T-helper 2 cell treated with Interferon-gamma antibody and Interleukin-4, amounts not matched to agents 5 μg/mL and 100 μg/mL, for 36 hours (primary cell): ENCODE data around the gene MKKS.

Source experiments
- DNase-seq: peaks from one replicate; pipeline ENCODE4 v3.0.0; 2021; ENCODE audit warnings: low spot score
- H3K27ac Mint-ChIP-seq: one replicate; pipeline ENCODE4 v1.8.0; 2021; ENCODE audit warnings: mild to moderate bottlenecking, mixed read lengths
- H3K27me3 Mint-ChIP-seq: one replicate; pipeline ENCODE4 v1.8.0; 2021; ENCODE audit warnings: low read depth, mixed read lengths
- H3K36me3 Mint-ChIP-seq: one replicate; pipeline ENCODE4 v1.8.0; 2021; ENCODE audit warnings: low read depth, mixed read lengths
- H3K4me1 Mint-ChIP-seq: one replicate; pipeline ENCODE4 v1.8.0; 2021; ENCODE audit warnings: low read depth, mixed read lengths
- H3K4me3 Mint-ChIP-seq: one replicate; pipeline ENCODE4 v1.8.0; 2022; ENCODE audit warnings: mild to moderate bottlenecking, moderate library complexity, mixed read lengths
- H3K9me3 Mint-ChIP-seq: one replicate; pipeline ENCODE4 v1.8.0; 2021; ENCODE audit warnings: mixed read lengths

The MKKS gene

DNA sequence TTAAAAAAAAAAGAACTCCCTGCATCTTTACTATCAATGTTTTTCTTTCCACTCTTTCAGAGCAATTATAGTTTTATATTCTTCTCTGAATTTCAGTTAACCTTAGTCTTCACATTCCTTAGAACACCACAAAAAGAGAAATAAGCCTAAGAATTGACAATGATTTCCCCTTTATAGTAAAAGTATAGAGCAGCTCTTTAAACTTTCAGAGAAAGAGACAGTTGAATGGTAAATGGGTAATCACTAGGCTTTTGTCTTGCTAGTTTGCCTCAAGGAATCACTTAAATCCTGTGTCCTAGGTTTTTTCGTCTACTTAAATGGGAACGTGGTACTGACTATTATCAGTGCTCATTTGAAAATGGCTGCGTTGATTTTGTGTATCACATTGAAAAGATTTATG lies 32.8 kb upstream of the MKKS start:
- peaks cover 27% of the 10 kb centered on the region for H3K4me1 Mint-ChIP-seq
- H3K36me3 Mint-ChIP-seq = peaks cover 25% of the 10 kb centered on the region
- no peaks in the 10 kb centered on the region for H3K27me3 Mint-ChIP-seq

DNA sequence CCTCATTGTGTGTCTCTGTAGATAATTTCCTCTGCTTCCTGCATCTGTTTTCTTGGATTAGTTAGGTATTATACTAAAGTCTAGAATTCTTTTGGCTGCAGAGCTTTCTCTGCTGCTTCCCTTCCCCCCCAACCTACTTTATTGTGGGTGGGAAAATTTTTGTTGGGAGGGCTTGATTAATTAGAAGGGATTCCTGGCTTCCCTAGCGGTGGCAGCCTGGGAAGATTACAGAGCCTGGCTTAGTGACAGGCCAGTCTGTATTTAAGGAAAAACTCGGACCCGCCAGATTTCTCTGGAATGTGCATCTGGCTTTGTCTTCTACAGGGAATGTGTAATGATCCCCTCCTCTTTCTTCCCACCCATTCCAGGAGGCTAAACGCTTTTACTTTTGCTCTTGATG lies 32.3 kb upstream of the MKKS start:
- Mint-ChIP-seq H3K9me3 (peaks cover 12% of the 10 kb centered on the region), H3K4me1 (peaks cover 29% of the 10 kb centered on the region), H3K27ac (no peak overlapping the region), H3K27me3 (no peaks in the 10 kb centered on the region), H3K36me3 (peaks cover 29% of the 10 kb centered on the region), H3K4me3 (no peak overlapping the region)
- no peak for DNase-seq

More for the DNA sequence above, 32.8 kb upstream of the MKKS start:
- Mint-ChIP-seq H3K4me3 (no peak overlapping the region), H3K9me3 (peaks cover 12% of the 10 kb centered on the region), H3K27ac (no peak overlapping the region)
- DNase-seq = no peak

DNA sequence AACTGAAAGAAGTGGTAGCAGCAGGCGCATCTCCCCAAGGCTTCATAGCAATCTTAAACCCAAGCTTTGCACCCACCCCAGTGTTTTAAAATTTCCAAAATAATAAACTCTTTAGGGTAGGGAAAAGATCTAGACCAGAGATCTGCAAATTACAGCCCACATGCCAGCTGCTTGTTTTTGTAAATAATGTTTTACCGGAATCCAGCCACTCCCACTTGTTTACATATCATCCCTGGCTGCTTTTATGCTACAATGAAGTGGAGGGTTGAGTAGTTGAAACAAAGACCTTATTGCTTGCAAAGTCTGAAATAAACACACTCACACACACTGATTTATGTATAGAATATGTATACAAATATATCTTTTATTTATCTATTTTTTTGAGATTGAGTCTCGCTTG lies 31.1 kb upstream of the MKKS start:
- Mint-ChIP-seq H3K9me3 (peaks cover 21% of the 10 kb centered on the region), H3K4me1 (peaks cover 32% of the 10 kb centered on the region), H3K27me3 (no peaks in the 10 kb centered on the region), H3K27ac (no peak overlapping the region), H3K4me3 (no peak overlapping the region), H3K36me3 (peaks cover 38% of the 10 kb centered on the region)
- DNase-seq = no peak

DNA sequence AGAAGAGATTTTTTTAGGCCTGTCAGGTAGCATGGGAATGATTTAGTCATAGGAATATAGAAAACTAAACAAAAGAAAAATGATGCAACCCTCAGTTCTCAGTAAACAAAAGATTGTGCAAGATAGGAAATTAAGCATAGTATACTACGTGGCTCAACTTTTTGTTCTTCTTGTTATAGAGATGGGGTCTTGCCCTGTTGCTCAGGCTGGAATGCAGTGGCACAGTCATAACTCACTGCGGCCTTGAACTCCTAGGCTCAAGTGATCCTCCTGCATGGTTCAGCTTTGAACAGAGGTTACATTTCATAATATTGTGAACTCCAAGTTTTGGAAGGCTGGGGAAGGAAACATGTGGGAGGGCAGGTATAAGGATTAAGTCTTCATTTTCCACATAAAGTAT lies 29.6 kb upstream of the MKKS start:
- H3K36me3 Mint-ChIP-seq = peaks cover 47% of the 10 kb centered on the region
- DNase-seq = no peak
- peaks cover 34% of the 10 kb centered on the region for H3K9me3 Mint-ChIP-seq
- H3K4me3 Mint-ChIP-seq = no peak overlapping the region
- no peaks in the 10 kb centered on the region for H3K27me3 Mint-ChIP-seq
- no peak overlapping the region for H3K27ac Mint-ChIP-seq
- peaks cover 26% of the 10 kb centered on the region for H3K4me1 Mint-ChIP-seq

DNA sequence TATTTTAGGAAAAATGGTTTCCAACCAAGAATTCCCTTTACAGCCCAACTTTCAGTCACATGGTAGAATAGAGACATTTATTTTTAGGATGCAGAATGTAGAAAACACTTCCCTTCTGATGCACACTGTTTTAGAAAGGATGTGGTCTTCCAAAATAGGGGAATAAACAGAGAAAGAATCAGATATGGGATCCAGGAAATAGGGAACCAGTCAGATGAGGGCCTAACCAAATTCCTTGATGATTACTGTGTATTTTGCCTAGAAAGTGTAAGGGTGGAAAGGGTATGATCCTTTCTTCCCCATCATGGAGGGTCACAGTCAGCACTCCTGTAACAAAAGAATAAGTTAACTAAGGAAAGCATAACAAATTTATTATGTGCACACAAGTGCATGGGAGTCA lies 28.5 kb upstream of the MKKS start:
- Mint-ChIP-seq H3K27ac (no peak overlapping the region), H3K9me3 (peaks cover 39% of the 10 kb centered on the region)

DNA sequence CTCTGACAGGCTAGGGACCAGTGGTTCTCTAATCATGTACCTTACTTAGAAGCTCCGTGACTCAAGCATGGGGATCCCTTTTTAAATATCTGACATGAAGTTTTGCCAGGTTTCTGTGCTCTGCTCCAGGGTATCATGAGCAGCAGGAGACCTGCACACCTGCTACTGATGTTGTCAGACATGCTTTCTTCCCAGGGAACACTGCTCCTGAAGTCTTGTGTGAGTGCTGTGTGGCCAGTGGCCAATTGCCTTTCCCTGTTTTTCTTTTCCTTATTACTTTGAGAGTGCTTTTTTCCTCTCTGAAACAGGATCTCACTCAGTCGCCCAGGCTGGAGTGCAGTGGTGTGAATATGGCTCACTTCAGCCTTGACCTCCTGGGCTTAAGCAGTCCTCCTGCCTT lies 27.5 kb upstream of the MKKS start:
- DNase-seq = no peak
- Mint-ChIP-seq H3K4me3 (no peak overlapping the region), H3K4me1 (peaks cover 18% of the 10 kb centered on the region), H3K36me3 (peaks cover 61% of the 10 kb centered on the region), H3K27ac (no peak overlapping the region), H3K9me3 (peaks cover 45% of the 10 kb centered on the region), H3K27me3 (no peaks in the 10 kb centered on the region)

More for the DNA sequence above, 28.5 kb upstream of the MKKS start:
- Mint-ChIP-seq H3K4me1 (peaks cover 18% of the 10 kb centered on the region), H3K4me3 (no peak overlapping the region), H3K27me3 (no peaks in the 10 kb centered on the region), H3K36me3 (peaks cover 55% of the 10 kb centered on the region)
- no peak for DNase-seq

DNA sequence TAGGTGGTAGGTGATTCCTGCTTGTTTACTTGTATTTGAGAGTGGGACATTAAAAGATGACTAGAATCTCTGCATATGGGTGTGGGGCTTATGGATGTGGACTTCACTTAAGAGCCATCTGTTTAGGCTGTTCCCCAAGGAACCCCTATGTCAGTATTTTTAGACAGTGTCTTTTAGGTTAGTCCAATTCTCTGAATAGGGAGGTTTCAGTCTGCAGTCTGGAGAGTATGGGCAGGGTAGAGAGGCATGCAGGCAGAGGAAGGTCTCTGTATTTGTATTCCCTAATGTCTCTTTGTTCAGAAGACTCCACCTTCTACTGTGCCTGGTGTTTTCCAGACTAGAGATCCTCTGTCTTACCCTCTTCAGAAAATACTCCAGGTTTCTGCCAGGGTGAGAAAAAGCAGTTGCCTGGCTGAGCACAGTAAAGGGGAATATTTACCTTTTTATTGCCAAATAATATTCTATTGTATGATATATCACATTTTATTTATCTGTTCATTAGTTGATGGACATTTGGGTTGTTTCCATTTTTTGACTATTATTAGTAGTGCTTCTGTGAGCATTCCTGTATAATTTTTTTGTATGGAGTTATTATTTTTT lies 20.2 kb upstream of the MKKS start:
- peak overlapping the region; percentile 83 for H3K27ac Mint-ChIP-seq
- H3K4me3 Mint-ChIP-seq = peak overlapping the region; percentile 64
- H3K36me3 Mint-ChIP-seq = peaks cover 30% of the 10 kb centered on the region
- peaks cover 18% of the 10 kb centered on the region for H3K9me3 Mint-ChIP-seq
- no peaks in the 10 kb centered on the region for H3K27me3 Mint-ChIP-seq
- no peak for DNase-seq
- H3K4me1 Mint-ChIP-seq = peaks cover 21% of the 10 kb centered on the region

DNA sequence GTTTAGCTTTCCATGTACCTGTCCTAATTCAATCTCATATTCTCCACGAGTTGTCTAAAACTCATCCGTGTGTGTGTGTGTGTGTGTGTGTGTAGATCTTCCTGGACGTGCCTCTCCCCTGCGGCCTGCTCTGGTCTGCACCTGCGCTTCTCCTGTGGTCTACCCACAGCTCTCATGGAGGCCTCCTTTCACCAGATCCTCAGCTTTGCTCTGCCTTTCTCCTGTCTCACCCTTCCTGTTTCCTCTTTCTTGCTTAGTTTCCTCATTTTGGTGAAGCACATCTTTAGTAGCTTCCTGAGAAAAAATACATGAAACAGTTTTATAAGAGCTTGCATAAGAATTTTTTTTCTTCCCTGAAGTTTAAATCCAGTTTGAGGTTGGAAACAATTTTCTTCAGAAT lies 19.2 kb upstream of the MKKS start:
- H3K4me1 Mint-ChIP-seq = peaks cover 24% of the 10 kb centered on the region
- H3K27ac Mint-ChIP-seq = peak overlapping the region; percentile 83
- no peaks in the 10 kb centered on the region for H3K27me3 Mint-ChIP-seq
- H3K4me3 Mint-ChIP-seq = peak overlapping the region; percentile 64
- H3K9me3 Mint-ChIP-seq = peaks cover 9% of the 10 kb centered on the region
- peaks cover 22% of the 10 kb centered on the region for H3K36me3 Mint-ChIP-seq
- peak; percentile 29 for DNase-seq

DNA sequence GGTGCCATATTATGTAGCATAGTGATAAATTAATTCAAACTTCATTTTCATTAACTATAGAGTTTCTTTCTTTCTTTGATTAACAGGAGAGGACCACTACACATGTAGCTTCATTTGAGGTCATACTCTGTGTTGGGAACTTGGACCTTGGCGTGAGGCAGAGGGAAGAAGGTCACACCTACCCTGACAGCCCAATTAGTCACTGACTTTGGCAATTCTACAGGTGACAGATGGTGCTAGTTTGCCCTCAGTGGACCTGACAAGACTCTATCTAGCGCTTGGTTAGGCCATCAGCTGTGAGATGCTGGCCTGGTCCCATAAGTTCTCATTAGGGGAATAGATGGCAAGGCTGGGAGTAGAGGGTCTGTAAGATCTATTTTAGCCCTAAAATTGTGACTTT lies 15.2 kb upstream of the MKKS start:
- H3K4me1 Mint-ChIP-seq = peaks cover 40% of the 10 kb centered on the region
- no peak overlapping the region for H3K4me3 Mint-ChIP-seq
- no peak overlapping the region for H3K27ac Mint-ChIP-seq
- DNase-seq = no peak
- H3K9me3 Mint-ChIP-seq = no peaks in the 10 kb centered on the region
- H3K36me3 Mint-ChIP-seq = peaks cover 24% of the 10 kb centered on the region
- no peaks in the 10 kb centered on the region for H3K27me3 Mint-ChIP-seq

DNA sequence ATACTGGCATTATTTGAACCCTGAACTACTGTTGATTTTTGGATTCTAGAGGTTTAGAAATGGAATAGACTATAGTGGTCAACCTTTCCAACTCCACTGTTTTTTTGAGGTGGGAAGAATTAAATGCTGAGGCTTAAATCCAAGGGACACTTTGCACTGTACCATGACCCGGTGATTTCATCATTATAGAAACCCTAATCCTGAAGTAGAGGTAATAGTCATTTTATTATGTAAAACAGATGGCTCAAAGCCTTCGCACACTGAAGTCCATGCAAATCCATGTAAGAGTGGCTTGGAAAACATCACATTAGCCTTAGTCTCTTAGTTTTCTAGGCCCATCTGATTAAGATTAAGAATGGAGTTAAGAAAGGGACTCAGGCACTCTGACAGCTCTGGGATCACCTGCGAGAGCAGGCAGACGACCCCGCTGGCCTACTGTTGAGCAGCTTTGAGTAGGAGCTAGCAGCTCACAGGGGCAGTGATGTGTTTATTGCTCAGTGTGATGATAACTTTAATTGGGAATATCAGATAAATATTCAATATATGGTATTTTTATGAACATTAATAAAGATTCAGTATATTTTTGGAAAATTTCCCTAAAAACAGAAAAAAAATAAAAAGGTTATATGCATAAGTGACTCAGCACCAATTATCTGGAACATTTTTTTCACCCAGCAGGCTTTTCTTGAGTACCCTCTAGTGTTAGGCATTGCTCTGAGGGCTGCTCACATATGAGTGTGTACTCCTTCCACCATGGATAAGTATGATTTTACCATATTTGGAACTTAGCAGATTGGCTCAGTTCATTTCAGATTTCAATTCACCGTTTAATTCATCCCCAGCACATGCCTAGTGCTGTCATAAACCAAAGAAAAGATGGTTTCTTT lies 14.5 kb upstream of the MKKS start:
- peaks cover 4% of the 10 kb centered on the region for H3K9me3 Mint-ChIP-seq
- no peaks in the 10 kb centered on the region for H3K27me3 Mint-ChIP-seq
- peak overlapping the region; percentile 52 for H3K27ac Mint-ChIP-seq
- H3K4me3 Mint-ChIP-seq = peak overlapping the region; percentile 76
- no peak for DNase-seq
- peaks cover 29% of the 10 kb centered on the region for H3K36me3 Mint-ChIP-seq
- peaks cover 37% of the 10 kb centered on the region for H3K4me1 Mint-ChIP-seq

DNA sequence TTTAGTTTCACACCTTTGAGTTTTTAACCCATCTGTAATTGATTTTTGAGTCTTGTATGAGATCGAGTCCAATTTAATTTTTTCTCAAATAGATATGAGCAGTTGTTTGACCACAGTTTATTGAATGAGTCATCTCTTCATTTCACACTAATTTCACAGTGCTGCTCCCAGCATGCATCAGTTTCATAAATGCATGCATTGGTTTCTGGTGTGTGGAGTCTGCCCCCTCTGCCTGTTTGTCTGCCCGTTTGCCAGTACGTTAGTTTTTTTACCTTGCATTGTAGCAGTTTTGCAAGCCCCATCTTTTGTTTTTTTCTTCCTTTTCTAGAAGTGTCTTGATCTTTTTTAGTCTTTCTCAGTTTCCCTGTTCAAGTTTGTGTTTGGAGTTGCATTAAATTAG lies 13.0 kb upstream of the MKKS start:
- peaks cover 29% of the 10 kb centered on the region for H3K36me3 Mint-ChIP-seq
- DNase-seq = peak; percentile 69
- H3K9me3 Mint-ChIP-seq = peaks cover 4% of the 10 kb centered on the region
- peak overlapping the region; percentile 92 for H3K27ac Mint-ChIP-seq
- no peaks in the 10 kb centered on the region for H3K27me3 Mint-ChIP-seq
- H3K4me3 Mint-ChIP-seq = peak overlapping the region; percentile 76
- peaks cover 35% of the 10 kb centered on the region for H3K4me1 Mint-ChIP-seq

DNA sequence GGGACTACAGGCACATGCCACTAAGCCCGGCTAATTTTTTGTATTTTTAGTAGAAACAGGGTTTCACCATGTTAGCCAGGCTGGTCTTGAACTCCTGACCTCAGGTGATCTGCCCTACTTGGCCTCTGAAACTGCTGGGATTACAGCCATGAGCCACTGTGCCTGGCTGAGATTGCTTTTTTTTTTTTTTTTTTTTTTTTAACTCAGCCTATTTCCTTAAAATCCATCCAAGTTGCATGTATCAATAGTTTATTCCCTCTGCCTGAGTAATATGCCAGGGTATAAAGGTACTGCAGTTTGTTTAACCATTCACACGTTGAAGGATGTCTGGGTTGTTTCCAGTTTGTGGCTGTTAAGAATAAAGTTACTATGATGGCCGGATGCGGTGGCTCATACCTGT lies 11.7 kb upstream of the MKKS start:
- H3K4me1 Mint-ChIP-seq = peaks cover 34% of the 10 kb centered on the region
- DNase-seq = no peak
- peaks cover 32% of the 10 kb centered on the region for H3K36me3 Mint-ChIP-seq
- peaks cover 4% of the 10 kb centered on the region for H3K9me3 Mint-ChIP-seq
- peak overlapping the region; percentile 39 for H3K27ac Mint-ChIP-seq
- no peaks in the 10 kb centered on the region for H3K27me3 Mint-ChIP-seq
- no peak overlapping the region for H3K4me3 Mint-ChIP-seq

DNA sequence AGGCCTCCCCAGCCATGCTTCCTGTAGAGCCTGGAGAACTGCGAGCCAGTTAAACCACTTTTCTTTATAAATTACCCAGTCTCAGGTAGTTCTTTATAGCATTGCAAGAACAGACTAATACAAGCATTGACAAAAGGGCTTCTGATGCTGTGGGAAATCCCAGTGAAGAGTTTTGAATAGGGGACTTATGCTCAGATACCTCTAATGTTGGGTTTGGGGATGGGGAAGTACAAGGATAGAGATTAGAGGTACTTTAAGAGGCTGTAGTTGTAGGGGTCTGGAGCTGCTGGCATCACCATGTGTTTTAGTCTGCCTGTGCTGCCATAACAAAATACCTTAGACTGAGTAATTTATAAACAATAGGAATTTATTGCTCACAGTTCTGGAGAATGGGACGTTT lies 9.9 kb upstream of the MKKS start:
- Mint-ChIP-seq H3K27ac (peak overlapping the region; percentile 49), H3K27me3 (no peaks in the 10 kb centered on the region), H3K4me3 (no peak overlapping the region), H3K9me3 (peaks cover 4% of the 10 kb centered on the region), H3K4me1 (peaks cover 30% of the 10 kb centered on the region), H3K36me3 (peaks cover 34% of the 10 kb centered on the region)
- no peak for DNase-seq

DNA sequence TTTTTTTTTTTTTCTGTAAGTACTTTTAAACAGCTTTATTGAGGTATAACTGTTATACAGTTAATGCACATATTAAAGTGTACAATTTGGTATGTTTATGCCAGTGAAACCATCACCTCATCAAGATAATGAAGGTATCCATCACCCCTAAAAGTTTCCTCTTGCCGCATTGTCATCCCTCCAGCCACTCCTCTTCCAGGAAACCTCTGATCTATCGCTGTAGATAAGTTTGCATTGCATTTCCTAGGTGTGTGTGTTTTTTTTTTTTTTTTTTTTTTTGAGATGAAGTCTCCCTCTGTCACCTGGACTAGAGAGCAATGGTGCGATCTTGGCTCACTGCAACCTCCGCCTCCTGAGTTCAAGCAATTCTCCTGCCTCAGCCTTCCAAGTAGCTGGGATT lies 4.2 kb upstream of the MKKS start:
- H3K4me1 Mint-ChIP-seq = peaks cover 31% of the 10 kb centered on the region
- no peak for DNase-seq
- peak overlapping the region; percentile 78 for H3K27ac Mint-ChIP-seq
- no peaks in the 10 kb centered on the region for H3K27me3 Mint-ChIP-seq
- H3K4me3 Mint-ChIP-seq = peak overlapping the region; percentile 54
- H3K9me3 Mint-ChIP-seq = no peaks in the 10 kb centered on the region
- H3K36me3 Mint-ChIP-seq = peaks cover 19% of the 10 kb centered on the region
